GM10248 (cell line): ENCODE measurements around the gene IL1B.

ENCODE experiments used
- CTCF ChIA-PET: fragments of 300-600 bp; sonication (Branson Sonifier 250); formaldehyde crosslinking; extraction: SDS; loops from one replicate; lab custom pipeline; 2021; ENCODE audit warnings: antibody characterized with exemption; lab: Yijun Ruan, JAX
- POLR2A ChIA-PET: fragments of 350-650 bp; sonication (Branson Sonifier 250); formaldehyde crosslinking; extraction: SDS; loops from one replicate; lab custom pipeline; 2020; ENCODE audit warnings: antibody characterized with exemption; lab: Yijun Ruan, JAX
- DNase-seq: peaks from one replicate; pipeline ENCODE4 v3.0.0; 2012; ENCODE audit errors: extremely low spot score
- TF ChIP-seq, protein P1 (sequence below): IDR thresholded peaks from 2 replicates; pipeline ENCODE4 v1.5.1; 2012; ENCODE audit warnings: mild to moderate bottlenecking, low read depth; ENCODE audit errors: extremely low read depth, missing control alignments, control extremely low read depth

IL1B gene

DNA sequence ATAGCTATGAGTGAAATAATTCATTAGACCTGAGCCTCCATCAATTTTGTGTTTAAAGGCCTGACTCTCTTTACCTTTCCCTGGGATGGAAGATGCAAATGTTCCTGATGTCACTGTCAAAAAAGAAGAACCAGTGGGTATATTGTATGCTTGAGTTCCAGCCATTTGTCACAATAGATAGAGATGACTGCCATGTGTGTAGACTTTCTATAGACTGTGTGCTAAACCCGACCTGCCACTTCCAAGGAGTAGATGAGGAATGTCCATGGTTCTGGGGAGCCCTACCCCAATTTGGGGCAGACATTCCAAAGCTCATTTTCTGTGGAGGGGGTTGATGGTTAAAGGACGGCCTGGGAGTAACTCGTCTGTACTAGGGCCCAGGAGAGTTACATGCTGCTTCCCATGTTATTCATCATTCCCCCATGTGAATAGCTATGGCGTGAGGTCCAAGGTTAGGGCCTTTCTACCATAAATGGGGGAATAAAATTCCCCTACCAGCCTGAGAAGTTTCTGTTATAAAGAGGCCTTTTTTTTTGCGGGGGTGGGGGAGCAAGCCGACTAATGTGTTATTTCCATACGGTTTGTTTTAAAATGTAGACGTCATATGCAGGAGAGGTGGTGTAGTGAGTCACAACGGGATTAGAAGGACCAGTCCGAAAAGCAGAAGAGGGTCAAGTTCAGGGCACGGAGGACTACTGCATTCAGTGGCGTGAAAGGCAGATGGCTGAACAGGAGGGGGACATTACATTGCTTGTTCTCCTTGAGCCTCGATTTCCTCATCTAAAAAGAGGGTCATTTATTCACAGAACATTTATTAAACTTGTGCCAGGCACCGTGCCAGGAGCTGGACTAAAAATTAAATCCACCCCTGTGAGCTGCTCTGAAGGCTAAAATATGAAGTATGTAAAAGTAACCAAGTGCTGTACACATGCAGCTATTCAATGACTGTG lies 24.0 kb downstream of the IL1B start:
- peak; percentile 47 for DNase-seq
- POLR2A ChIA-PET, result interaction anchor here (0.5 to 0.7 kb wide), 3 partner anchors 21 to 51 kb away, joined by 3 read pairs; no protein-coding TSS in a partner anchor
- TF ChIP-seq, protein P1, sequence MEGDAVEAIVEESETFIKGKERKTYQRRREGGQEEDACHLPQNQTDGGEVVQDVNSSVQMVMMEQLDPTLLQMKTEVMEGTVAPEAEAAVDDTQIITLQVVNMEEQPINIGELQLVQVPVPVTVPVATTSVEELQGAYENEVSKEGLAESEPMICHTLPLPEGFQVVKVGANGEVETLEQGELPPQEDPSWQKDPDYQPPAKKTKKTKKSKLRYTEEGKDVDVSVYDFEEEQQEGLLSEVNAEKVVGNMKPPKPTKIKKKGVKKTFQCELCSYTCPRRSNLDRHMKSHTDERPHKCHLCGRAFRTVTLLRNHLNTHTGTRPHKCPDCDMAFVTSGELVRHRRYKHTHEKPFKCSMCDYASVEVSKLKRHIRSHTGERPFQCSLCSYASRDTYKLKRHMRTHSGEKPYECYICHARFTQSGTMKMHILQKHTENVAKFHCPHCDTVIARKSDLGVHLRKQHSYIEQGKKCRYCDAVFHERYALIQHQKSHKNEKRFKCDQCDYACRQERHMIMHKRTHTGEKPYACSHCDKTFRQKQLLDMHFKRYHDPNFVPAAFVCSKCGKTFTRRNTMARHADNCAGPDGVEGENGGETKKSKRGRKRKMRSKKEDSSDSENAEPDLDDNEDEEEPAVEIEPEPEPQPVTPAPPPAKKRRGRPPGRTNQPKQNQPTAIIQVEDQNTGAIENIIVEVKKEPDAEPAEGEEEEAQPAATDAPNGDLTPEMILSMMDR, result no peak
- CTCF ChIA-PET, result interaction anchor here (0.9 to 1.5 kb wide), 7 partner anchors 10 to 87 kb away, joined by 3 to 11 read pairs (median 3); no protein-coding TSS in a partner anchor

DNA sequence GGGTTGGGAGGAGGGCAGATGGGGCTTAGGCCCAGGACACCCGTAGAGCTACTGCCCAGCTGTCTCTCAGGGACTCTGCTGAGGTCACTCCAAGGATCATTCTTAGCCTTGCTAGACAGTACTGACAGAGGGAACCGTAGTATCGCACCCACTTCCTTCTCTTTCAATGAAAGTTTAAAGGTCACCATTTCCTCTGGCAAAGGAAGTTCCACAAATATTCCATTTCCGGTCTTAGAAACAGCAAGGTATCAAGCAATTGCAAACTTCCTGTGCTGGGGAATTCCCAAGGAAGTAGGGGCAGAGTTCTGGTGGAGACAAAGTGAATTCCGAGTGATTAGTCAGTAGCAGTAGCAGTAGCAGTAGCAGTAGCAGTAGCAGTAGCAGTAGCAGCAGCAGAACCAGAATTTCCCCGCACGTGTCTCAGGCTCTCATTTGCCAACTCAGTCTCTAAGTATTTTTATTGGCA lies 24.7 kb downstream of the IL1B start:
- no peak for DNase-seq
- ChIA-PET CTCF (interaction anchor here (1.1 to 1.6 kb wide), 7 partner anchors 11 to 86 kb away, joined by 3 to 11 read pairs (median 3); no protein-coding TSS in a partner anchor), POLR2A (interaction anchor here (0.5 to 0.7 kb wide), 3 partner anchors 20 to 50 kb away, joined by 3 read pairs; no protein-coding TSS in a partner anchor)
- TF ChIP-seq, protein P1, result no peak

DNA sequence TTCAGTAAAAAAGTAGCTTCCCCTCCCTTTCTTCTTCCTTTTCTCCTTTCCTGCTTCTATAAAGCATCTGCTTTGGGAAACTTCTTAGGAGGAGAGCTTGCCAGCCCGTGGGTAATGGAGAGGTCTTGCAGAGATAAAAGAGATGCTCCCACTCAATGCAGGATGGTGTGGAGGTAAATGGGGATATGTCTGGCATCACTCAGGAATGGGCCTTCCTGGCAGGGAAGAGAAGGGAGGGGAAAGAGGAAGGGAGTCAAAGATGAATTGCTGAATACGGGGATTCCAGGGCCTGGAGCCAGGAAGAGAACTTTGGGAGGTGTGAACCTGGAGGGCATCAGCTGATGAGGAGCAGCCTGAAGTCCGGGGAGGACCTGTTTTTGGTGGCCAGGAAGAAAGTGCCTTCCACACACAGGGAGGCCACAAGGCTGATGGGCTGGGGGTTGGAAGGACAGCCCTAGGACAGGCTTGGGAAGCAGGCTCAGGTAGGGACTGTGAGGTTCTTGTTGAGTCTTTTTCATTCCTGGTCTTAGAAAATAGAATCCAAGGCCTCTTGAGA lies 25.2 kb downstream of the IL1B start:
- POLR2A ChIA-PET, result no interaction called here
- TF ChIP-seq, protein P1, result no peak
- DNase-seq, result no peak
- CTCF ChIA-PET, result interaction anchor here (1.1 to 1.6 kb wide), 3 partner anchors 70 to 85 kb away, joined by 3 to 6 read pairs (median 3); no protein-coding TSS in a partner anchor

DNA sequence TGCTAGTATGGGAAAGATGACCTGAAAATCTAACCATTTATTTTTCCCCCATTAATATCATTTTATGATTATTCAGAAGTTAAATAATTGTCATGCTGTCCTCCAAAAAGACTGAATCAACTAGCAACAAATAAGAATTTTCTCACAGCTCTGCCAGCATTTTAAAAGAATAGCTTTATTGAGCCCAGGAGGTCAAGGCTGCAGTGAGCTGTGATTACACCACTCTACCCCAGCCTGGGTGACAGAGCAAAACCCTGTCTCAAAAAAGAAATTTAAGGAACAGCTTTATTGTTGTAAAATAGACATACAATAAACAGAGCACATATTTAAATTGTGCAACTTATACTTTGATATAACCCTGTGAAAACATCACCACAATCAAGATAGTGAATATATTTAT lies 27.5 kb downstream of the IL1B start:
- ChIA-PET POLR2A (no interaction called here), CTCF (interaction anchor here (1.0 to 1.7 kb wide), 10 partner anchors 11 to 318 kb away, joined by 3 to 10 read pairs (median 4); partner anchors contain the start of gene IL1A)

DNA sequence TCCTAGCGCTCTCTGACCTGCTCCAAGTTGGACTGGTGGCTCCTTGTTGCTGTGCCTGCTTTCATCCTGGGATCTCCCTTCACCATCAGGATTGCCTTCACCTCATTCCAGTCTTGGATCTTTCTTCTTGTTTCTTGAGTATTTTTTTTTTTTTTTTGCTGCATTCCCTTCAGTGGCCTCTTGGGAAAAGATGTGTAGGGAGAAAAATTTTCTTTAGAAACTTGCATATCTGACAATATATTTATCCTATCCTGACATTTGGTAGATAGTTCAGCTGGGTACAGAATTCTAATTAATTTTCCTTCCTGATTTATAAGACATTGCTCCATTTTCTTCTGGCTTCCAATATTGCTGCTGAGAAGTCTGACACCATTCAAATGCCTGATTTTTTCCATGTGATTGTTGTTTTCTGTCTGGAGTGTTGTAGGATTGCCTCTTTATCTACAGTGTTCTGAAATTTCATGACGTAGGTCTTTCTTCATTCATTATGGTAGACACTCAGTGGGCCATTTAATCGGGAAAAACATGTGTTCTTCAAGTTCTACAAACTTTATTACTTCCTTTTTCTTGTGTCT lies 29.3 kb downstream of the IL1B start:
- ChIA-PET POLR2A (no interaction called here), CTCF (no interaction called here)
- TF ChIP-seq, protein P1, result no peak
- no peak for DNase-seq

More for the DNA sequence above, 27.5 kb downstream of the IL1B start:
- no peak for DNase-seq
- TF ChIP-seq, protein P1, result no peak

DNA sequence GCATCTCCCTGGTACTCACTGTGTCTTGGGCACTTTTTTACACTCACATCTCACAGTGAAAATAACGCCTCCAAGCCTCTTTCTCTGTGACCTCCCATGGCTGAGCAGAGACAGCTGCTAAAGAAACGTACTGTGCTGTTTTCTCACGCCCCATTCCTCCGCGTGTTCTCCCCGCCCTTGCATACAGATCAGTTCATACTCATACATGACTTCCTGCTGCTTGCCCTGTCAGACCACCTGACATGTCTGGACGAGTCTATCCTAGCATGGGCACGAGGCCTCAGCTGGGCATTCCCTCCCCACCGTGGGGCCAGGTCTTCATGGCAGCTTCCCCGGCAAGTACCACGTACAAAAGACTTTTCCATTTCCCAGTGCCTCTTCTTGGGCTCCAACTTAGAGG lies 31.0 kb downstream of the IL1B start:
- TF ChIP-seq, protein P1, result no peak
- CTCF ChIA-PET, result interaction anchor here (1.1 to 1.6 kb wide), 3 partner anchors 11 to 135 kb away, joined by 3 to 4 read pairs (median 4); no protein-coding TSS in a partner anchor
- POLR2A ChIA-PET, result no interaction called here
- DNase-seq, result peak; percentile 66
